ENCODE results near the gene PGC. TPM values are rescaled to one million over a fixed set of nuclear protein-coding genes. Genes with fewer than 3 reads are reported as not detected.

Gene PGC
- total and polyA plus RNA-seq, 2 of the 8 experiments (the other 6 are each of a cell fraction or from before 2014, with no cell fraction given): 0.09 TPM; not detected in 1

DNA sequence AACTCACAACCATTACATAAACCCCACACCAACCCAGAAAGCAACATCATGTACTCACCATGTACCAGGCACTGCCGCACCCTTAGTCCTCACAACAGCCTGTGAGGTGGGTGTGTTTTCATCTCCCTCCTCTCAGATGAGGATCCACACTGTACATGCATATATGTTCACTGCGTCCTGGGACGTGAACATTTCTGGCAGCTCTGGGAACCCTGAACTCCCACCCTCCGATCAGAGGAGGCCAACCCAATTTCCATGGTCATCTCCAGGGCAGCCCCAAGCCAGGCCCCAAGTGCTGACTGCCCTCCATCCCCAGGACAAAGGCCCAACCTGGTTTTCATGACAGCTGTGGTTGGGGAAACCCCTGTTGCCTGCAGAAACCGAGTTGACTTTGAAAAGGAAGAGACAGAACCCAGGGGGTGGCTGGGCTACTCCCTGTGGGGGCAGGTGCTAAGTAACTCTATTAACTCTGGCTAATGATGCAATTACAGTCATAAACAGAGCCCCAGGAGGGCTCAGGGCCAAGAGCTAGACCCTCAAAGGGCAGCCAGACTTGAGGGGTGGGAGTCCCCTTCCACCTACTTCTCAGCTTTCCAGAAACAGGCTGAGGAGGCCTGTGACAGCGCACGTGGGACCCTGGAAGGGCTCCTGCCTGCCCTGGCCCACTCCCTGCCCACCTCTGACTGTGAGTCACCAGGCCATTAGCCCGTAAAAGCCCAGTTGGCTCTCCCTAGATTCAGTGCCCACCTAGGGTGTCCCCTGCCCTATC lies 14.4 kb downstream of the PGC start:
- POLR2A ChIA-PET (ENCODE audit: partially characterized antibody): interaction anchor here (1.6 kb wide), 1 partner anchor 10 kb away, joined by 3 read pairs; no protein-coding TSS in a partner anchor
- FAIRE-seq: no peak

More for the DNA sequence above, 14.4 kb downstream of the PGC start:
- Histone ChIP-seq H3K4me2 (ENCODE audit: insufficient read depth in 1 of 2, low read depth in 2 of 2, low read length in 2 of 2) (peak overlapping the region; percentile 71 to 93), H3K79me2 (ENCODE audit: control insufficient read depth in 1 of 2, insufficient read depth in 2 of 2, low read length in 2 of 2) (no peaks in the 10 kb centered on the region), H3K4me1 (replicated peaks in 1 of 4; ENCODE audit: control insufficient read depth in 3 of 4, insufficient read depth in 4 of 4, low read length in 3 of 4) (peaks cover 12 to 42% (median 27%) of the 10 kb centered on the region in 4 experiments), H2BK12ac (ENCODE audit: low read depth, low read length) (no peak overlapping the region), H2BK20ac (ENCODE audit: low read length) (no peak overlapping the region), H4K8ac (ENCODE audit: extremely low read depth, insufficient read depth, low read length) (no peak overlapping the region), H4K91ac (replicated peaks; ENCODE audit: insufficient read length, low read length) (no peak overlapping the region), H3K79me1 (ENCODE audit: low read depth, low read length) (no peaks in the 10 kb centered on the region), H2BK5ac (ENCODE audit: low read depth, low read length) (no peak overlapping the region), H3K18ac (ENCODE audit: extremely low read depth, low read length) (no peak overlapping the region; the same call in 1 of the 2 replicates), H2AFZ (ENCODE audit: low read length) (no peak overlapping the region), H2BK120ac (replicated peaks; ENCODE audit: low read depth, low read length) (no peak overlapping the region), H3K4me3 (ENCODE audit: extremely low read depth in 1 of 4, insufficient read depth in 2 of 4, low read depth in 3 of 4, low read length in 4 of 4) (peak overlapping the region; percentile 60 to 74 (median 68); a peak in 5 of 8 replicates), H3K27ac (ENCODE audit: low read depth, low read length) (no peak overlapping the region), H3K9ac (replicated peaks in 1 of 4; ENCODE audit: extremely low read depth in 1 of 4, low read depth in 3 of 4, low read length in 3 of 4) (no peak overlapping the region), H4K20me1 (replicated peaks in 1 of 2; ENCODE audit: control insufficient read depth in 1 of 2, insufficient read depth in 2 of 2, low read length in 2 of 2) (peaks cover 0 to 2% of the 10 kb centered on the region in 2 experiments), H2AK5ac (ENCODE audit: low read depth, low read length) (no peak overlapping the region), H3K4ac (replicated peaks; ENCODE audit: insufficient read length, low read depth, low read length) (no peak overlapping the region), H3K14ac (ENCODE audit: insufficient read length) (no peak overlapping the region), H3K9me3 (ENCODE audit: insufficient read depth in 2 of 2, low read depth in 1 of 2, low read length in 1 of 2) (no peaks in the 10 kb centered on the region), H3K56ac (replicated peaks; ENCODE audit: insufficient read length, low read depth, low read length) (no peak overlapping the region), H4K5ac (ENCODE audit: insufficient read length, low read depth, low read length) (no peak overlapping the region), H3K23ac (ENCODE audit: insufficient read length) (no peak overlapping the region), H3K27me3 (replicated peaks in 1 of 4; ENCODE audit: control insufficient read depth in 3 of 4, extremely low read depth in 1 of 4, insufficient read depth in 3 of 4, low read length in 3 of 4) (peaks cover 0 to 8% (median 5%) of the 10 kb centered on the region in 4 experiments; a peak in 3 of 7 replicates), H3K36me3 (ENCODE audit: control insufficient read depth in 2 of 4, insufficient read depth in 4 of 4, low read length in 3 of 4) (no peaks in the 10 kb centered on the region), H3K23me2 (ENCODE audit: low read depth, low read length) (peaks cover 9% of the 10 kb centered on the region; the same call in 1 of the 2 replicates), H2BK15ac (ENCODE audit: low read length) (no peak overlapping the region)
- CTCF ChIA-PET (ENCODE audit: partially characterized antibody): interaction anchor here (0.6 to 5.3 kb wide), 19 partner anchors 10 to 398 kb away, joined by 3 to 37 read pairs (median 5); partner anchors contain the start of gene TOMM6
- peak in 1 of 2 experiments; percentile 30; a peak in 1 of 4 replicates for TF ChIP-seq SIN3A (conservative IDR thresholded peaks at IDR 0.05 in 1 of 2, IDR thresholded peaks at IDR 0.05 in 1 of 2; ENCODE audit: low read depth in 1 of 2, low read length in 2 of 2)
- no peak; the same call in 1 of the 2 replicates for TF ChIP-seq SP1 (IDR thresholded peaks at IDR 0.05; ENCODE audit: low read depth, low read length)
- TF ChIP-seq ASH2L (IDR thresholded peaks at IDR 0.05; ENCODE audit: low read length): peak; percentile 13
- TF ChIP-seq CEBPB (IDR thresholded peaks at IDR 0.05; ENCODE audit: low read depth, low read length): no peak
- DNase-seq (ENCODE audit: low read depth in 1 of 2, low spot score in 2 of 2): no peak
- 49% methylated on average over 8 of the region's 8 CpGs; no CpG with 5 or more reads in 1 of the 2 experiments for WGBS, 2 experiments (ENCODE audit: extremely low coverage in 1 of 2, insufficient coverage in 1 of 2, insufficient read length in 1 of 2, insufficient replicate concordance in 2 of 2, low coverage in 1 of 2, low lambda C conversion rate in 2 of 2, missing lambda C conversion rate in 1 of 2)

Measured in H1 (cell line).